Inferior parietal cortex (tissue), 1 donor: ENCODE results near the gene PFDN6.
"Not testable (repeated sequence)": the region's sequence is repeated elsewhere in the genome, so short reads cannot be mapped to it uniquely, and the experiment has no call there.

Experiments used
- DNase-seq: peaks from one replicate; pipeline ENCODE4 v3.0.0-alpha.2; 2016; ENCODE audit errors: extremely low spot score

Gene PFDN6

GRCh38 chr6:33273924-33274902, 15.2 kb upstream of the PFDN6 start:
- no peak for DNase-seq

DNA sequence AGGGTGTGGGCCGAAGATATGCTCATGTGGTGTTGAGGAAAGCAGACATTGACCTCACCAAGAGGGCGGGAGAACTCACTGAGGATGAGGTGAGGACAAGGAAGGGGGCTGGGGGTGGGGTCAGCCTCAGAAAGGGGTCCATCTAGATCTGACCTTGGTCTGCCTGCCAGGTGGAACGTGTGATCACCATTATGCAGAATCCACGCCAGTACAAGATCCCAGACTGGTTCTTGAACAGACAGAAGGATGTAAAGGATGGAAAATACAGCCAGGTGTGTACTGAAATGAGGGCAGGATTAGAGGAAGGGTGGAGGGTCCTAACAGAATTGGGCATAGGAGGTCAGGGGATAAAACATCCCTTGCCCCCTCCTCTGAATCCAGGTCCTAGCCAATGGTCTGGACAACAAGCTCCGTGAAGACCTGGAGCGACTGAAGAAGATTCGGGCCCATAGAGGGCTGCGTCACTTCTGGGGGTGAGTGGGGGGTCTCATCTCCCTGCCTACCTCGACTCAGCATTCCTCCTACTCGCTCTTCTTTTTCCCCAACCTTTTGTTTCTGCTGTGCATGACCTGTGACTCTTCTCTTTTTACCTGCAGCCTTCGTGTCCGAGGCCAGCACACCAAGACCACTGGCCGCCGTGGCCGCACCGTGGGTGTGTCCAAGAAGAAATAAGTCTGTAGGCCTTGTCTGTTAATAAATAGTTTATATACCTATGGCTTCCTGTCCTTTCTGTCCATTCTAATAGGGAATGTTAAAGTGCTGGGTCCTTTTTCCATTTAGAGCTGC, 13.4 kb upstream of the PFDN6 start:
- DNase-seq, result not testable (repeated sequence)

DNA sequence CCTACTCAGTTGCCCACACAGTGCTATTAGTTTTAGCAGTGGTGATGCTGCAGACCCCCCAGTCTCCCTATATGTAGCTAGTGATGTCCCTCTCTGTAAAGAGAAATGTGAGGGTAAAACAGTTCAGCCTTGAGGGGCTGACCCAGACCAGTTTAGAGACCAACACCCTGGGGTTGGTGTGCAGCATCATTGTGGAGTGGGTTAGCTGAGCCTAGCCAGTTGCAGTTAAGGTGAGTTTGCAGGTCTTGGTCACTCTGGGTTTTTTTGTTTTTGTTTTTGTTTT, 12.9 kb upstream of the PFDN6 start:
- DNase-seq, result no peak

- DNase-seq, result peak; percentile 62
Observed at GRCh38 chr6:33276864-33277662, 12.3 kb upstream of the PFDN6 start, which contains the start of gene B3GALT4. Gene B3GALT4, plus strand, starts transcription at chr6:33277123. Its CDS starts 297 bp downstream, at chr6:33277420.

- DNase-seq, result no peak
Observed at GRCh38 chr6:33277663-33278391, 11.6 kb upstream of the PFDN6 start.

DNA sequence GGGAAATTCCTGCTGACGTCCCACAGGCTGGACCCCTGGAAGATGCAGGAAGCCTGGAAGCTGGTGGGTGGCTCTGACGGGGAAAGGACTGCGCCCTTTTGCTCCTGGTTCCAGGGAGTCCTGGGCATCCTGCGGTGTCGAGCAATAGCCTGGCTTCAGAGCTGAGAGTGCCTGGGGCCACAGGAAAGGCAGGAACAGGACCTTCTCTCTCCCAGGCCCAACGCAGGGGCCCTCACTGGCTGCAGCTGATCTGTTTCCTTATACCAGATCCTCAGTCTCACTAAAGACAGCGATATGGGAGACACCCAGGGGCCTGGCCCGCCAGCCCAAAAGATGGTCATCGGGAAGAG, 11.0 kb upstream of the PFDN6 start:
- no peak for DNase-seq

GRCh38 chr6:33278810-33279209, 10.6 kb upstream of the PFDN6 start:
- no peak for DNase-seq

DNA sequence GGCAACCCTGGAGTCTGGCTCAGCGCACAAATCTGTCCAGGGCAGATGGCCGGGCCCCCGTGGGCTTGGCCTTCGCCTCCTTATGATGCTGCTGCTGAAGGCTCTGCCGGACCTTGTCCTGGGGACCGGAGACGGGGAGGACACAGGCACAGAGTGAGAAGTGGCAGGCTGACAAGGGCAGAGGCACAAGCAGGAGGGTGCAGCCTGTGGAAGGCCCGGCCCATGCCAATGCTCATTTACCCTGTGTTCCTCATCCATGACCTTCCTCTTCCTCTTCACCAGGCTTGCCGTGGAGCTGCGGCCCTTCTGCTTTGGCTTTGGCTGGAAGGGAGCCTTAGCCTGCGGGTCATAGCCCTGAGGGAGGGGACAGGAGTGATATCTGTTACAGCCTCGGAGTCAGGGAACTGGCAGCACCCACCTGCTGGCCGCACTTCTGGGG, 10.1 kb upstream of the PFDN6 start:
- DNase-seq, result no peak

GRCh38 chr6:33279971-33280511, 9.4 kb upstream of the PFDN6 start:
- peak; percentile 22 for DNase-seq

DNA sequence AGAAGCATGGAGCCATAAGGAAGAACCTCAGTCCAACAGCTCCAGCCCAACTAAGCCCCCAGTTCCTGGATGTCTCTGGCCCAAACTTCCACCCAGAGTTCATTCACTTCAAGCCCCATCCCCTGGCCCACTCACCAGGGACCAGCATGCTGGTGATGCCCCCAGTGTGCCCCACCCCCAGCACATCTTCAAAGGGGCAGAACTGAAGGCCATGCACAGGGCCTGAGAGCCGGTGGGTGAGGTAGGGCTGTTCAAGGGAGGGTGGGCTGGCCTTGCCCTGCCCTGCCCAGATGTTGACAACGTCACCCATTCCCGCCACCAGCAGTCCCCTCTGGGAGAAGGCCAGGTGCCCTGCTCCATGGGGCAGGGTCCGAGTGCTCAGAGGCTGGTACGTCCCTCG, 8.9 kb upstream of the PFDN6 start:
- no peak for DNase-seq

GRCh38 chr6:33285214-33285613, 4.2 kb upstream of the PFDN6 start:
- DNase-seq, result not testable (repeated sequence)

DNA sequence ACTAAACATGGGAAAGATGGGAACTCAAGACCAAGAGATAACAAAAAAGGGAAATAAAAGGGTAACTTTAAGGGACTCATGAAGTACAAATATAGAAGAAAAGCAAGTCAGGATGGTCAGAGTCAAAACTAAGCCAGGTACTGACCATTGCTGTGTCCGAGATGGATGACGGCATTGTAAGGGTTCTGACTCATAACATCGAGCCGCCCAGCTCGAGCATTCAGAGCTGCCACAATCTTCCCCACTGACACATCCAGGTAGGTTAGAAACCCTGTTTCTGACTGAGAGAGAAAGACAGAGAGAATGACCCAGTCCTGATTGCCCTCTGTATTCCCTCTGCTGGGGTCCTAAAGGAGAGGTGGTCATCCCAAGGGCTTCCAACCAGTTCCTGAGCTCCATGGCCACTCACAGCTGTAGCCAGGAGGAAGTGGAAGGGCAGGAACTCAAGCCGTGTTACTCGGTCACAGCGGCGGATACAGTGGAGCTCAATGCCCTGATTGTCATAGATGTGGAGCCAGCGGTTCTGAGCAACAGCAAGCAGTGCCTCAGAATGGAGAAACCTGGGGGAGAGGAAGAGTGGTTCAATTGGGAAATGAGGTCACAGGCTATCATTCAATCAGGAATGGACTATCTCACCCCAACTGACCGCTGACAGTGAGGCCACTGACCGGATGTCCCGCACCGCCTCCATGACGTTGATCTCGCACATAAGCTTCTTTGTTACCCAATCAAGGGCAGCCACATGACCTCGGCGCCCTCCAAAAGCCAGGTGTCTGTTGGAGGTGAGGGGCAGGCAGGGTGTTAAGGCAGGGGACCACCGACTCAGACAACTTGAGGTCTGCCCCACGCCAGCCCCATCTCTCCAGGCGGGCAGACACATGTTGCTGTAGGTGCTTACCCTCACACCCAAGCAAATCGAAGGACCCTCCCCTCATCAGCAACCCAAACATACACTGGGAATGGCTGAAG, 2.2 kb upstream of the PFDN6 start:
- DNase-seq, result no peak

DNA sequence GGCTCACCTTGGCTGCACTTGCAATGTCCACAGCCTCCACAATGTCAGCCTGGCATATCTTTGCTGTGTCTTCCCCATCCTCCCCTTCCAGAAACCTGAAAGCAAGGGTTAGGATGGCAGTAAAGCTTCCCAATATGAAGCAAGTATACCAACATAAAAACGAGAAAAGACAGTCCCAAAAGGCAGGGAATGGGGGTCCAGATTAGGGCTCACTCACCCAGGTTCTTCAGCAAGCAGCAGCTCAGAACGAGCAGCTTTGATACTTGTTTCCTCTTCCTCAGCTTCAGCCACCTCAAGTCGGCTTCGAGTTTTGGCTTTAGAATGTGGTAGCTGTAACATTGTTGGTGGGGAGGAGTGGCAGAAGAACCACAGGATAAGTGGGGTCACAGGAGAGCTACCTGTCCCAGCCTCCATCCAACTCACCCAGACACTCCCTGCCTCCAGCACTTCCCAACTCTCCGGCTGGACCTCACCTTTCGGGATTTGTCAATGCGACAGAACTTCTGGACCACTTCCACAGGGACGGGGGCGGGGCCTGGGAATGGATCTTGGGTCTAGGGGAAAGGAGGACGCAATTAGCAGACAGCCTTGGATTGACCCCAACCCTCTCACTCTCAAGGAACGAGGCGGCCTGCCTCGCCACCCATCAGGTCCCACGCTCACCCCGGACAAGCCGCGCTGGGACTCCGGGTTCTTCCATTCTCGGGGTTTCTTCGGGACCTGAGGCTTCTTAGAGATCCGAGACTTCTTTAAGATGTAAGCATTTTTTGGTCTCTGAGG, 1.1 kb upstream of the PFDN6 start:
- no peak for DNase-seq

GRCh38 chr6:33289784-33290315, 449 bp downstream of the PFDN6 start:
- DNase-seq, result no peak

- DNase-seq, result no peak
Observed at GRCh38 chr6:33290459-33290858, 1.1 kb downstream of the PFDN6 start.

- DNase-seq, result no peak
Observed at GRCh38 chr6:33292996-33293682, 3.7 kb downstream of the PFDN6 start.

- DNase-seq, result no peak
Observed at GRCh38 chr6:33294086-33294823, 4.9 kb downstream of the PFDN6 start.
